WI38 (cell line): ENCODE data around the gene SERPINB5.

Source experiments
- H3K4me3 ChIP-seq: 2 replicates; pipeline ENCODE4 v1.5.1; 2011; ENCODE audit warnings: low read depth, mild to moderate bottlenecking, control low read depth, low read length
- CTCF ChIP-seq: IDR thresholded peaks from 2 replicates; pipeline ENCODE4 v1.5.1; 2012; ENCODE audit warnings: low read depth, mild to moderate bottlenecking, control low read depth, low read length

Gene SERPINB5

GRCh38 chr18:63520053-63520685, 43.4 kb downstream of the SERPINB5 start:
- H3K4me3 ChIP-seq, result no peak overlapping the region
- no peak for TF ChIP-seq CTCF

- no peak for TF ChIP-seq CTCF
- no peak overlapping the region for H3K4me3 ChIP-seq
These were observed 46.9 kb downstream of the SERPINB5 start for GRCh38 chr18:63523660-63524059.

DNA sequence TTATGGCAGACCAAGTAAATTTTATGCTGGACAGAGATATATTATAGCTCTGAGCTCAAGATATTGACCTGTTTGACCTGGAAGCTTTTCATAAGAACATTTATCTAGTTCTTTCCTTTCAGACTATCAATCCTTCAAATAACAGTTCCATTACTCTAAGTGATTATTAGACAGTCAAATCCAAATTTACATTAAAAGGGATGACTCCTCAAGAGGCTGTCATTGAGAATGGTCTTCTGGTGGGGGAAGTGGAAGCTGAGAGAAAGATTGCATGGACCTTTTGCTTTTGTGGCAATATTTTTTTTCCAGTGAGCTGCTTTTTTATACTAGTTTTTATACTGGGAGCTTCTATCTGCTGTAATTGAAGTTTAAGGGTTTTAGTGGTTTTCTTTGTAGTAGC, 50.5 kb downstream of the SERPINB5 start:
- H3K4me3 ChIP-seq, result no peak overlapping the region
- no peak for TF ChIP-seq CTCF

DNA sequence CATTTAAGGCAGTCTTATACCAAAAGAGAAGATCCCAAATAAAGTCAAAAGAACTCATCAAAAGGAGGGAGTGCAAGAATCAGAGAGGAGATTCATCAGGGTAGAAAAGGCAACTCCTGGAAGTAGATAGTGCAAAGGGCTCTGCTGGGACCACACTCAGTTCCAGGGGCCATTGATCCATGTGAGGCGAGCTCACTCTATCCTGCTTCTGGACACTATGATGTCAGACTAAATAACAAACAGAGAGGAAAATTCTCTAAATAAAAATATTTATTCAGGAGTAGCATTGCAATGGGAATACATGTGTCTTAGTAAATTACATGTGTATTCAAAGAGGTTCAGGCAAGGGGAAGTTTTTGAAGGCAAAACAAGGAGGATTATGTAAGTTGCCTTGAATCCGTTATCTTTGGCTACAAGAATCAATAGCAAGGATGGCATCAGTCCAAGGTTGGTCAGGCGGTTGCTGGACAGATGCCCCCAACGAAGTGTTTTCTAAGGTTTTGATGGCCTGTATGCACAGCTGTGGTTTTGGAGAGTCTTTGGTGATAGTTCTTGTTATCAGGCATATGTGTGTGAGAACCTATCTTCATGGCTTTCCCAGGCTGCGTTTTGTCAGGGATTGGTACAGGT, 52.2 kb downstream of the SERPINB5 start:
- no peak for TF ChIP-seq CTCF
- H3K4me3 ChIP-seq, result no peak overlapping the region

DNA sequence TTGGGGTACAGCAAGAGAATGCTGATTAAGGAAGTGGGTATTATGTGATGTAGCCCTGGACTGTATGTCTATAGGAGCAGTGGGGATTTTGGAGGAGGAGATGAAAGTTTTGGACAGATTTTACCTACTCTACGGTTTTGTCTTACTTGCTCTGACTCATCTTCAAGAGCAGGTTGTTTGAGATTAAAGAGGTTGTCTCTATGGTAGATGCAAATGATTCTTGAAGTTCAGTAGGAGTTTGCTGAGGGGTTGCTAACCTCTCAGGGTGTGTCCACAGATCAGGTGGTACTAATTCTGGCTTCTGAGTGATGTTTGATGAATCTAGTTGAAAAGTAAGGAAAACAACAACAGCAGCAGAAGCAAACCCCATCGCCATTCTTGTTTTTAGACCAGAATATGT, 55.7 kb downstream of the SERPINB5 start:
- TF ChIP-seq CTCF, result no peak
- no peak overlapping the region for H3K4me3 ChIP-seq

GRCh38 chr18:63534615-63535014, 57.9 kb downstream of the SERPINB5 start:
- H3K4me3 ChIP-seq, result no peak overlapping the region
- TF ChIP-seq CTCF, result no peak

GRCh38 chr18:63539904-63540510, 63.2 kb downstream of the SERPINB5 start:
- no peak for TF ChIP-seq CTCF
- H3K4me3 ChIP-seq, result no peak overlapping the region
